Inferior parietal cortex (tissue), 1 donor: ENCODE measurements around the gene S1PR1.

Source experiments
- DNase-seq: peaks from one replicate; pipeline ENCODE4 v3.0.0-alpha.2; 2016; ENCODE audit errors: extremely low spot score

The S1PR1 gene

GRCh38 chr1:101280049-101280592, 43.3 kb downstream of the S1PR1 start:
- DNase-seq, result no peak

- DNase-seq, result no peak
Measured at GRCh38 chr1:101280942-101281654, 44.3 kb downstream of the S1PR1 start.

DNA sequence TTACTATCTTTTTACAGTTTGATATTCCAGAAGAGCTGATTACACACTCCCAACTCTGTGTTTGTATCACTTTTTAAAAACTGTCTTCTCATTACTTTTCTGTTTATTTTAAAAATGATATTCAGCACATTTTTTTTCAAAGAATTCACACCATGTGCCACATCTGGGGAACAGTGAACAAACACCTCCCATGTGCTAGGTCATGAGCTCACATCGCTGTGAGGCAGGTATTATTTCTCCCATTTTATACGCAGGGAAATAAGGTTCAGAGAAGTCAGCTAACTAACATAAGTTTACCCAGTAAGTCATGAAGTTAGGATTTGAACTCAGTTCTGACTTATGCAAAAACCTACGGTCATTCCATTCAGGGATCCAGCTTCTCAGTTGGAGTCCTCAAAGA, 44.9 kb downstream of the S1PR1 start:
- no peak for DNase-seq

- DNase-seq, result no peak
Measured at GRCh38 chr1:101282314-101283038, 45.7 kb downstream of the S1PR1 start.

DNA sequence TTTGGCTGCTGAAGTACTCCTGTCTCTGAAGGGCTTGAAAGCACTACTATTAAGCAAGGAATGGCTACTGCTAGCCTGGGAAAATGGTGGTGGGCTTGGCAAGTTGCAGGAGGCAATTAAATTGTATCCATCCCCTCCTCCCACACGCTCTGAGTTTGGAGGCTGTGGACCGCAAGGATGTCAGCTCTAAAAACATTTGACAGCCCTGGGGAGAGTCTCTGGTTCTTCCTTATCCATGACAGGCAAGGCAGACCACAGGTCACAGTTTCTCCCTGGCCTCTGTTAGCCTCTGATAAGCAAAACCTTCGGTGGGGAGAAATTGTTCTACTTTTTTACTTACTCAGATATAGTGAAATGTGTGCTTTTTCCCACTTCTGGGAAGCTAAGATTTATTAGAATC, 46.6 kb downstream of the S1PR1 start:
- DNase-seq, result no peak

DNA sequence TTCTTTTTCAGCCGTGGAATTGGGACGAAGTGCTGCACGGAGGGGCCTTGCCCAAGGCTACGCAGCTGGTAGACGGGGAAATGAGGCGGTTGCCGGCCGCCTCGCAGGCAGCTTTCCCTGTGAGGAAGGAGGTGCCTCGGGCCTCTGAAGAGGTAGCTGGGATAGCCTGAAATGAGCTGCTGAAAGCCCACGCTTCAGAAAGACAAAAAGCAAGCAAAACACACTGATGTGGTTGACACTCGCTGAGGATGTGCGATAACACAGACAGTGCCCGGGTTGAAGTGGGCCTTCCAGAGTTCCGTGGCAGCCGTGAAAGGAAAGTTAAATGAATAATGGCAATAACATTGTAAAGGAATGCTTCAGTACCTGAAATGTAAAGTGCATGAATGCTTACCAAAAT, 47.2 kb downstream of the S1PR1 start:
- DNase-seq, result no peak

DNA sequence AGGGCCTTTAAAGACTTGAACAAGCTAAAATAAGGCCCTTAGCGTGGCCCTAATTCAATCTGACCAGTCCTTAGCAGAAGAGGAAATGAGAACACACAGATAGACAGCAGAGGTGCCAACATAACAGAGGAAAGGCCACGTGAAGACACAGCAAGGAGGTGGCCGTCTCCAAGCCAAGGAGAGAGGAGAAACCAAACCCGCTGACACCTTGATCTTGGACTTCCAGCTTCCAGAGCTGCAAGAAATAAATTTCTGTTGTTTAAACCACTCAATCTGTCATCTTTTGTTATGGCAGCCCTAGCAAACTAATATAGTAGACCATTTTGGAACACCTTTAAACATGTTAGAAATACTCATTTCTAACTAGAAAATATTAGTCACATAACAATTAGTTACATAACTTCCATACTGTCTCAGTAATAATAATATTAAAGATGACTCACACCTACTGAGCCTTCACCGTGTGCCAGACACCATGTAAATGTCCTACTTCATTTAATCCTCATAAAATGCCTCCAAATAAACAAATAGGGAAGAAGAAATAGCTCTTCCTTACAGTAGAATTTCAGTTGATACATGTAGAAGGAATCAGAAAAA, 47.9 kb downstream of the S1PR1 start:
- DNase-seq, result no peak

GRCh38 chr1:101285922-101286570, 49.2 kb downstream of the S1PR1 start:
- DNase-seq, result no peak

- DNase-seq, result peak; percentile 89
Measured at GRCh38 chr1:101288491-101288944, 51.7 kb downstream of the S1PR1 start.

GRCh38 chr1:101290119-101290921, 53.5 kb downstream of the S1PR1 start:
- DNase-seq, result no peak
